Ovary (tissue), 3 donors: ENCODE data around the gene PAK5.

ENCODE experiments used
- POLR2A ChIP-seq: fragments of 450-650 bp; IDR thresholded peaks from one replicate; pipeline ENCODE4 v1.6.1; 2017; ENCODE audit warnings: antibody characterized with exemption, mild to moderate bottlenecking, moderate library complexity
- TF ChIP-seq, protein P1 (sequence below), 3 donors: fragments of 450-650 bp in 2 of 3; fragments of 200-600 bp in 1 of 3; IDR thresholded peaks; one replicate each; pipeline versions ENCODE4 v1.5.1 to v1.8.0; 2016 to 2022; ENCODE audit warnings: antibody characterized with exemption in 3 of 3, mild to moderate bottlenecking in 1 of 3
- donor health status: DM: no; HTN: no; CAD: no.

DNA sequence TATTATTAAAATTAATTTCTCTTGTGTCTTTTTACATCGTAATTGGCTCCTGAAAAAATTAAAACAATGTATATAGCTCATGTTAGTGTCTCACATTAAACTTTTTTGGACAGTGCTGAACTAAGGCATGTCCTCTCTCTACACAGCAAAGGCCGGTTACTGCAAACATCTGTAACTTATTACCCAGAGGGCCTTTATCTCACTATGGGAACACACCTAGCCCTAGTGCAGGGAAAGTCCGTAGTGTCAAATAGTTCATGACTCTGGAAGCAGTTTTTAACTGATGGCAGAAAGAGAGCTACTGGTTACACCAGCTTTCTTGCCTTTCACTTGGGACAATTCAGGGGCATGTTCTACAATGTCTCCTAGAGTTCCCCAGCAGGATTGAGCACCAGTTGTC is 82.2 kb downstream of the PAK5 start:
- TF ChIP-seq, protein P1, sequence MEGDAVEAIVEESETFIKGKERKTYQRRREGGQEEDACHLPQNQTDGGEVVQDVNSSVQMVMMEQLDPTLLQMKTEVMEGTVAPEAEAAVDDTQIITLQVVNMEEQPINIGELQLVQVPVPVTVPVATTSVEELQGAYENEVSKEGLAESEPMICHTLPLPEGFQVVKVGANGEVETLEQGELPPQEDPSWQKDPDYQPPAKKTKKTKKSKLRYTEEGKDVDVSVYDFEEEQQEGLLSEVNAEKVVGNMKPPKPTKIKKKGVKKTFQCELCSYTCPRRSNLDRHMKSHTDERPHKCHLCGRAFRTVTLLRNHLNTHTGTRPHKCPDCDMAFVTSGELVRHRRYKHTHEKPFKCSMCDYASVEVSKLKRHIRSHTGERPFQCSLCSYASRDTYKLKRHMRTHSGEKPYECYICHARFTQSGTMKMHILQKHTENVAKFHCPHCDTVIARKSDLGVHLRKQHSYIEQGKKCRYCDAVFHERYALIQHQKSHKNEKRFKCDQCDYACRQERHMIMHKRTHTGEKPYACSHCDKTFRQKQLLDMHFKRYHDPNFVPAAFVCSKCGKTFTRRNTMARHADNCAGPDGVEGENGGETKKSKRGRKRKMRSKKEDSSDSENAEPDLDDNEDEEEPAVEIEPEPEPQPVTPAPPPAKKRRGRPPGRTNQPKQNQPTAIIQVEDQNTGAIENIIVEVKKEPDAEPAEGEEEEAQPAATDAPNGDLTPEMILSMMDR (IDR thresholded peaks at IDR 0.05), result no peak
- TF ChIP-seq POLR2A, result no peak
